ENCODE measurements around the gene LPCAT1. TPM values are rescaled to one million over a fixed set of nuclear protein-coding genes. Genes with fewer than 3 reads are reported as not detected.
A peak's percentile ranks its signal among the peaks of the same experiment; 100 is the strongest.

LPCAT1 gene
- total RNA-seq, 1 donor from 2014 or later = 25.3 TPM

DNA sequence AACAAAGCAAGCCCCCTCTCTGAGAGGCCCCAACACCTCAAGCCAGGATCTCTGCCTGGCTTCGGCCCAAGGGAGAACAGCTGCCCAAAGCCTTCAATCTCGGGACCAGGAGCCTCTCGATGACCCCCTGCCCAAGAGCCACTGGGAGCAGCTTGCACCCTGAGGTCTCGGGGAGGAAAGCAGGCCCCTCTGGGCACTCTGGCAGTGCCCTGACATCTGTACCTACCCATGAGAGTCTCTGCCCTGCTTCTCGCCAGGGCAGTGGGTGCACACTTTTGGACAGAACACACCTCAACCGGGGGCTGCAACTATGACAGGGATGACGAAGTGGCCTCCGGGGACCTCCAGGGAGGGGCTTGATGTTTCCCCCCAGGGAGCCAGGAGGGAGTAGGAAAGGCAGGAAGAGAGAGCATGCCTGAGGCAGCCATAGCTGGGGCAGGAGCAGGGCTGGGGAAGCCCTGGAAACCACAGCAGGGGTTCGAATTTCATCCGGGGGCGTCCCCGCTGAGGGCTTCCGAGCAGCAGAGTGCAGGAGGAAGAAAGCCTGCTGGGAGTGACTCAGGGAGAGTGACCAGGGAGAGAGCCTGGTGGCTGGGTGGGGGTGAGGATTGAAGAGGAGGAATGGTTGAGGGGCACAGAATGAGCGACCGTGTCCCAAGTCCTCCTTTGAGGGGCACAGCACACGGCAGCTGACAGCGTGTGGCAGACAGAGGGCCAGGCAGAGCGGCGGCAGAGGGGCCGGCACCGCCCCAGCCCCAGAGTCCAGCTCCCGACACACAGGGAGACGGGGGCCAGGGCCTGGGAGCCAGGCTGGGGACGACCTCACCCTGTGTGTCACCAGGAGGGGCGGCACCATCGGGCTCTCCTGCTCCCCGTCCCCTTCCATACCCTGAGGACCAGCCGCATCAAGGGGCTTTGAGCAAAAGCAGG, 1.8 kb downstream of the LPCAT1 start:
- TF ChIP-seq, protein P1, sequence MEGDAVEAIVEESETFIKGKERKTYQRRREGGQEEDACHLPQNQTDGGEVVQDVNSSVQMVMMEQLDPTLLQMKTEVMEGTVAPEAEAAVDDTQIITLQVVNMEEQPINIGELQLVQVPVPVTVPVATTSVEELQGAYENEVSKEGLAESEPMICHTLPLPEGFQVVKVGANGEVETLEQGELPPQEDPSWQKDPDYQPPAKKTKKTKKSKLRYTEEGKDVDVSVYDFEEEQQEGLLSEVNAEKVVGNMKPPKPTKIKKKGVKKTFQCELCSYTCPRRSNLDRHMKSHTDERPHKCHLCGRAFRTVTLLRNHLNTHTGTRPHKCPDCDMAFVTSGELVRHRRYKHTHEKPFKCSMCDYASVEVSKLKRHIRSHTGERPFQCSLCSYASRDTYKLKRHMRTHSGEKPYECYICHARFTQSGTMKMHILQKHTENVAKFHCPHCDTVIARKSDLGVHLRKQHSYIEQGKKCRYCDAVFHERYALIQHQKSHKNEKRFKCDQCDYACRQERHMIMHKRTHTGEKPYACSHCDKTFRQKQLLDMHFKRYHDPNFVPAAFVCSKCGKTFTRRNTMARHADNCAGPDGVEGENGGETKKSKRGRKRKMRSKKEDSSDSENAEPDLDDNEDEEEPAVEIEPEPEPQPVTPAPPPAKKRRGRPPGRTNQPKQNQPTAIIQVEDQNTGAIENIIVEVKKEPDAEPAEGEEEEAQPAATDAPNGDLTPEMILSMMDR (IDR thresholded peaks at IDR 0.05; ENCODE audit: insufficient read depth, low read length, severe bottlenecking) = no peak
- no peaks in the 10 kb centered on the region for H3K27me3 ChIP-seq (ENCODE audit: control insufficient read depth, insufficient read depth, low read length)
- no peak for FAIRE-seq
- H3K36me3 ChIP-seq (ENCODE audit: control insufficient read depth, insufficient read depth, low read length) = peaks cover 10% of the 10 kb centered on the region
- peak overlapping the region; percentile 63 for H3K4me3 ChIP-seq (ENCODE audit: low read depth, low read length)
- DNase-seq (ENCODE audit: low read depth) = peak; percentile 69

GRCh38 chr5:1520791-1521453, 2.8 kb downstream of the LPCAT1 start:
- DNase-seq (ENCODE audit: low read depth) (no peak), FAIRE-seq (no peak)
- Histone ChIP-seq H3K27me3 (ENCODE audit: control insufficient read depth, insufficient read depth, low read length) (no peaks in the 10 kb centered on the region), H3K36me3 (ENCODE audit: control insufficient read depth, insufficient read depth, low read length) (peaks cover 10% of the 10 kb centered on the region), H3K4me3 (ENCODE audit: low read depth, low read length) (no peak overlapping the region)
- TF ChIP-seq, protein P1 (IDR thresholded peaks at IDR 0.05; ENCODE audit: insufficient read depth, low read length, severe bottlenecking) = no peak

GRCh38 chr5:1519631-1520210, 4.0 kb downstream of the LPCAT1 start:
- H3K4me3 ChIP-seq (ENCODE audit: low read depth, low read length) = no peak overlapping the region
- FAIRE-seq (no peak), DNase-seq (ENCODE audit: low read depth) (no peak)
- peaks cover 10% of the 10 kb centered on the region for H3K36me3 ChIP-seq (ENCODE audit: control insufficient read depth, insufficient read depth, low read length)
- no peaks in the 10 kb centered on the region for H3K27me3 ChIP-seq (ENCODE audit: control insufficient read depth, insufficient read depth, low read length)
- TF ChIP-seq, protein P1 (IDR thresholded peaks at IDR 0.05; ENCODE audit: insufficient read depth, low read length, severe bottlenecking) = no peak

DNA sequence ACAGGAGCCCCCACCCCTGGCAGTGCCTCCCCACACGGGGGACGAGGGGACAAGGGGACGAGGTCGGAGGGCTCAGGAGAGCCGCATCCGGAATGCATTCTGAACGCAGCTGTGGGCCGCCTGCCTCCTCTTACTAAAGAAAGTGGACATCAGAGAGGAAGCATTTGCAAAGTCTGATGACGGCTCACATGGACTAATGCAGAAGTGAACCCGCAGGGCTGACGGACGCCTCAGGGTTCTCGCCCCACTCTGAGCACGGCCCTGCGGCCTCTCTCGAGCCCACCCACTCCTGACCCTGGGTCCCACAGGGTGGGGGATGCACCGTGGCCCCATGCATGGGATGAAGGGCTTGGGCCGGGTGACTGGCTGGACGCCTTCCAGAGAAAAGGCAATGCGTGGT, 5.9 kb downstream of the LPCAT1 start:
- TF ChIP-seq, protein P1 (IDR thresholded peaks at IDR 0.05; ENCODE audit: insufficient read depth, low read length, severe bottlenecking) = no peak
- Histone ChIP-seq H3K4me3 (ENCODE audit: low read depth, low read length) (no peak overlapping the region), H3K27me3 (ENCODE audit: control insufficient read depth, insufficient read depth, low read length) (no peaks in the 10 kb centered on the region), H3K36me3 (ENCODE audit: control insufficient read depth, insufficient read depth, low read length) (peaks cover 10% of the 10 kb centered on the region)
- FAIRE-seq (no peak), DNase-seq (ENCODE audit: low read depth) (no peak)

- Histone ChIP-seq H3K27me3 (ENCODE audit: control insufficient read depth, insufficient read depth, low read length) (no peaks in the 10 kb centered on the region), H3K36me3 (ENCODE audit: control insufficient read depth, insufficient read depth, low read length) (peaks cover 10% of the 10 kb centered on the region), H3K4me3 (ENCODE audit: low read depth, low read length) (no peak overlapping the region)
- TF ChIP-seq, protein P1 (IDR thresholded peaks at IDR 0.05; ENCODE audit: insufficient read depth, low read length, severe bottlenecking) = no peak
- no peak for FAIRE-seq
- DNase-seq (ENCODE audit: low read depth) = peak; percentile 45
Observed at GRCh38 chr5:1516615-1517601, 6.9 kb downstream of the LPCAT1 start.

Data from bronchial epithelial cell (primary cell).